UCSD-AML1 (cell line): ENCODE data around the gene IDH1.
"Not testable (repeated sequence)": the region's sequence is repeated elsewhere in the genome, so short reads cannot be mapped to it uniquely, and the experiment has no call there.

ENCODE experiments used
- DNase-seq: peaks from one replicate; lab custom pipeline; 2025; ENCODE audit not compliant: unreplicated experiment; lab: John Stamatoyannopoulos, UW

Gene IDH1

DNA sequence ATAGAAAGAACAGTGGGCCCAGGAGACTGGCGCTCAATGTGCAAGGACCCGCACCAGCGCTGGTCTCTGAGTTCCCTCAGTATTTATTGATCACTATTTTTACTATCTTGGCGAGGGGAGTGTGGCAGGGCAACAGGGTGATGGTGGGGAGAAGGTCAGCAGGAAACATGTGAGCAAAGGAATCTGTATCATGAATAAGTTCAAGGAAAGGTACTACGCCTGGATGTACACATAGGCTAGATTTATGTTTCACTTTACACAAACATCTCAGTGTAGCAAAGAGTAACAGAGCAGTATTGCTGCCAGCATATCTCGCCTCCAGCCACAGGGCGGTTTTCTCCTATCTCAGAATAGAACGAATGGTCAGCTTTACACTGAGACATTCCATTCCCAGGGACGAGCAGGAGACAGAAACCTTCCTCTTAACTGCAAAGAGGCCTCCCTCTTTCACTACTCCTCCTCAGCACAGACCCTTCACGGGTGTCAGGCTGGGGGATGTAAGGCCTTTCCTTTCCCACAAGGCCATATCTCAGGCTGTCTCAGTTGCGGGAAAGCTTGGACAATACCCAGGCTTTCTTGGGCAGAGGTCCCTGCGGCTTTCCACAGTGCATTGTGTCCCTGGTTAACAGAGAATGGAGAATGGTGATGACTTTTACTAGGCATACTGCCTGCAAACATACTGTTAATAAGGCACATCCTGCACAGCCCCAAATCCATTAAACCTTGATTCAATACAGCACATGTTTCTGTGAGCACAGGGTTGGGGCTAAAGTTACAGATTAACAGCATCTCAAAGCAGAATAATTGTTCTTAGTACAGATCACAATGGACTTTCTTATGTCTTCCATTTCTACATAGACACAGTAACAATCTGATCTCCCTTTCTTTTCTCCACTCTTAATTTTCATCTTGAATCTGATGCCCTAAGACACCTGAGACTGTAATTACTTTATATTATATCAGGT, 2.3 kb upstream of the IDH1 start:
- not testable (repeated sequence) for DNase-seq

DNA sequence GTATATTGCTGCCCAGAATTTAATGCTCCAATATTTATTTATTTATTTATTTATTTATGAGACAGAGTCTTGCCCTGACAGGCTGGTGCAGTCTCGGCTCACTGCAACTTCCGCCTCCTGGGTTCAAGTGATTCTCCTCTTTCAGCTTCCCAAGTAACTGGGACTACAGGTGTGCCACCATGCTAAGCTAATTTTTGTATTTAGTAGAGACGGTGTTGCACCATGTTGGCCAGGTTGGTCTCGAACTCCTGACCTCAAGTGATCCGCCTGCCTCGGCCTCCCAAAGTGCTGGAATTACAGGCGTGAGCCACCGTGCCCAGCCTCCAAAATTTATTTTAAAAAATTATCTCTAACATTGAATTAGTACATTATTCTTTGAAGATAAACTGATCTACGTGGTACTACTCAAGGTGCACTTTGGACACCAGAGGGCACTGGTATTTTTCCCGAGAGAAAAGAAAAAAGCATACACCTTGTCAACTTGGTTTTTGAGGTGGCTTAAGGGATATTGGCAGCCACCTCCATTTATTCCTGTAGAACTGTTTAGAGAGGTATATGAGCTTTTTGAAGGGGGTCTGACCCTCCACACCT, 1.4 kb upstream of the IDH1 start:
- no peak for DNase-seq

GRCh38 chr2:208255557-208256106, 761 bp upstream of the IDH1 start:
- DNase-seq, result no peak

DNA sequence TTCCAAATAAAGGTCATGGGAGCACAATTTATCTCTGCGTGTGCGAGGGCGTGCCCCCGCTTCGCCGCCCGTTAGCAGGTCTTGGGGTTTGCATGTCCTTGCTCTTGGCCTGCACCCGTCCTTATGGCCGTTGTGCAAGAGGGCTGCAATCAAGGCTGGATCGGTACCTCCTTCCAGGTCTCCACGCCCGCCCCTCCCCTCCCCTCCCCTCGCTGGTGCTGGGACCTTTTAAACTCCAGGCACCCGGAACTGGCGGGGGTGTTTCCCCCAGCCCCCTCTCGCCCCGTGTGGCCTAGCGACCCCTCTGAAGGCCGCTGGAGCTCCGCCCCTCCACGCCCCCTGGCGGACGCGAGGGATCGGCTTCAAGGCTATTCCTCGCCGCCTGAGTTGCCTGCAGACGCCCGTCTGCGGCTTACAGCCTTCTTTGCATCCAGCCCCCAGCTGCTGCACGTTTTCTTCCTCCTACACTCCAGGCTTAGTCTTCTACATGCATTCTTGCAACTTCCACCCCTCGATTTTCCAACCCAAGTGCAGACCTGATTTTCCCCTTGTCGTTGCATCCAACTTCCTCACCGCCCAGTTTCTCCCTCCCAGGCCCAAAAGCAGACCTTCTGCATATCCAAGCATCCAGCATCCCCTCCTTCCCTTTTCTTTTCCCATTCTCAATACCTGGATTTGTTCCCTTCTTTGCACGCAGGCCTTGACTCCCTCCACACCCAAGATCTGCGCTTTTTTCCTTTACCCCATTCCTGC, 577 bp downstream of the IDH1 start:
- peak; percentile 93 for DNase-seq

- DNase-seq, result no peak
Observed at GRCh38 chr2:208253600-208254117, 1.2 kb downstream of the IDH1 start.

GRCh38 chr2:208252716-208253492, 2.0 kb downstream of the IDH1 start:
- no peak for DNase-seq

- no peak for DNase-seq
Observed at GRCh38 chr2:208251098-208251497, 3.8 kb downstream of the IDH1 start.

DNA sequence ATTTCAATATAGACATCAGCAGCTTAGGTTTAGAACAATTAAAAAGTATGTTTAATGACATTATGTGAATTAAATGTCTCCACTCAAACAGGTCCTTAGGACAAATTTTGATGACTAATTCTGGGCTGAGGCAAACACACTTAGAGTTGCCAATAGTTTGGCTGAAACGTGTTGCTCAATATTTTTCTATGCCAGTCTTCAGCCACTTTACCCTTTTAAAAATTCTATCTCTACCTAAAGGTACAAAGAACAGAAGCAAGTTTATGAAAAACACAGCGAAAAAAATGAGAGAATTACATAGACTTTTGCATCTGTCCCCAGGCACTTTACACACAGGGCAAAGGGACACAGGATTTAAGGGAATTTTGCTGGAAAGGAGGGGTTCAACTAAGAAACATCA, 4.5 kb downstream of the IDH1 start:
- no peak for DNase-seq

GRCh38 chr2:208249296-208249695, 5.6 kb downstream of the IDH1 start:
- DNase-seq, result no peak

GRCh38 chr2:208248601-208249000, 6.3 kb downstream of the IDH1 start:
- no peak for DNase-seq

GRCh38 chr2:208245746-208246145, 9.1 kb downstream of the IDH1 start:
- DNase-seq, result no peak

GRCh38 chr2:208244422-208244821, 10.4 kb downstream of the IDH1 start:
- no peak for DNase-seq

DNA sequence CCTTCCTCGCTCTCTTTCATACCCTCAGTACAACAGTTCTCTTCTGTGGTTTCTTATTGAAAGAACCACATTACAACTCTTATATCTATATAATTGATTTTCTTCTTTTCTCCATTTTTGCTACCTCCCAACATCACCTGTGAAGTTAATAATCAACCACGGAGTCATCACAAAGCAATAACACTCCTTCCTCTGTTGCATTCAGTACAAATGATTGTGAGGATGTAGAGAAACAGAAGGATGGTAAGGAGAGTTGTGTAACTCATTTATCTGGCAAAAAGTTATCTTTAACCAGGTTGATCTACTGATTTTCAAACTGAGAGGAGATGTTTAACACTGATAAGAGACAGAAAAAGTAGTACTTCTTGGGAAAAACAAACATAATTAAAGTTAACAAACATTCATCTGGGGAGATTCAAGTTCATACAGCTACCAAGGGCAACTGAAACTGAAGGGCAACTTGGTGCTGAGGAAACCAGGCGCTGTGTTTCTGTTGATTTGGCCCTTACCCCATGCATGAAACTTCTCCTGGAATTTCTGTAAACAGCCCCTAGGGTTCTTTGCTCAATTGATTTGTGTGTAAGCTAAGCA, 14.2 kb downstream of the IDH1 start:
- no peak for DNase-seq

- DNase-seq, result no peak
Observed at GRCh38 chr2:208239770-208240493, 14.9 kb downstream of the IDH1 start.

GRCh38 chr2:208235860-208236259, 19.0 kb downstream of the IDH1 start:
- no peak for DNase-seq

DNA sequence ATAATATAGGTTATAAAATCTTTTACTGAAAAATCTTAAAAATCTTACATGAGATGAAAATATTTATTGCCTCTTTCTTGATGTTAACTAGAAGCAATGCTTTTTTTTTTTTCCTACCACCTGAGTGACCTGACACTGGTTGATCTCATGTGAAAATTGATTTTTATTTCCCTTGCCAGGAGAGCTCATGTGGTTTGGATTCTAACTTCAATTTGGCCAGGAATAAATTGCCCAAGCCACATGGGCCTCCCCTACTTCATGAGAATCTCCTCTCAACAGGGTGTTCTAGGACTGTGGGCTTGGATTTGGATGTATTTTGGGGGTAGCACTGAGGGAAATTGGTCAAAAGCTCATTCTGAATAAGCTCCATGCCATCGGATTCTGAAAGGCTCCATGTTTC, 20.1 kb downstream of the IDH1 start:
- no peak for DNase-seq

- no peak for DNase-seq
Observed at GRCh38 chr2:208228476-208228875, 26.4 kb downstream of the IDH1 start.

DNA sequence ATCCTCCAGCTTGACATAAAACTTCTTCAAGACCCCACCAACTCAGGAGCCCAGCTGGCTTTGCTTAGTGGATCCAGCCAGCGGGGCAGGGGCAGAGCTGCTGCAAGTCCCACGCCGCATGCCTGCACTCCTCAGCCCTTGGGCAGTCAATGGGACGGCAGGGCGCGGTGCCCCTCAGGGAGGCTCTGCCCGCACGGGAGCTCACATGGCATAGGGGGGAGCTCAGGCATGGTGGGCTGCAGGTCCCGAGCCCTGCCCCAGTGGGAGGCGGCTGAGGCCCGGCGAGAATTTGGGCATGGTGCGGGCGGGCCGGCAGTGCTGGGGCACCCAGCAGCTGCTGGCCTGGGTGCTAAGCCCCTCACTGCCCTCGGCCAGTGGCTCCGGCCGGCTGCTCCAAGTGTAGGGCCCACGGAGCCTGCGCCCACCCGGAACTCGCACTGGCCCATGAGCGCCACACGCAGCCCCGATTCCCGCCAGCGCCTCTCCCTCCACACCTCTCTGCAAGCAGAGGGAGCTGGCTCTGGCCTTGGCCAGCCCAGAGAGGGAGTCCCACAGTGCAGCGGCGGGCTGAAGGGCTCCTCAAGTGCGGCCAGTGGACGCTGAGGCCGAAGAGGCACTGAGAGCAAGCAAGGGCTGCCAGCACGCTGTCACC, 27.2 kb downstream of the IDH1 start:
- DNase-seq, result no peak

DNA sequence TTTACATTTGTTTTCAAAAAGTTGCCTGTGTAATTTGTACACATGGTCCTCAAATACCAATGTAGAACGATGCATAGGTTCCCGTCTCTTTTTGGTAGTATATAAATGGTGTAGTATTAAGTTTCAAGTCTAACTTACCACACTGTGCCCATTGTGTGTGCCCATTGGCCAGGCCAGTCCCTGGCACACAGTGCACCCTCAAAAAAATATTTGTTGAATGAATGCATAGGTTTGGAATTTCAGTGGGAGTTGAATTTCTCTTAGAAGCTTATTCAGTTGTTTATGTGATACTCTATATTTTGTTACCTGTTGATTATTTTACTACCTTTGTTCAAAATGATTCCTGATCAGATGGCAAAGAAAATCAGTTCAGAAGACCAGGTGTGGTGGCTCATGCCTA, 30.1 kb downstream of the IDH1 start:
- no peak for DNase-seq
